Stimulated activated CD4-positive, alpha-beta T cell treated with anti-CD3 and anti-CD28 coated beads, Interleukin-1b, Interleukin-23, amount 100 ng/mL, for 24 hours (primary cell): ENCODE measurements around the gene TNFAIP2.

ENCODE experiments used
- DNase-seq, 4 experiments: peaks; one replicate each; pipeline ENCODE4 v3.0.0-alpha.2; 2020; ENCODE audit warnings: low read depth in 4 of 4, low spot score in 1 of 4

The TNFAIP2 gene

GRCh38 chr14:103121846-103122584 is 1.2 kb upstream of the TNFAIP2 start:
- DNase-seq = no peak

DNA sequence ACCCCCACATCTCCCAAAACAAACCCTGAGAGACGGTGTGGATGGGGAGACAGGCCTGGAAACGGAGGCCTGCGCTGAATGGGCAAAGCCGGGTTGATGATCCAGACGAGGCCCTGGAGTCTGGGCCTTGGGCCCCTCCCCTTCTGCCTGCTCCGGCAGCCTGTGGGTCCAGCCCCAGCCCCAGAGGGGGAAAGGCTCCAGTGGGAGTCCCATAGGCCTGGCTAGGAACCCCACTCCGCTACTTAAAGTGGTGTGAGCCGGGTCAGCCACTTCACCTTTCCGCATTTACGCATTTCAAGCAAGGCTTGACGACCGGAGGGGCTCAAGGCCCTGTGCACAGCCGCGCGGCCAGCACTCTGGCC is 695 bp upstream of the TNFAIP2 start:
- DNase-seq = no peak

DNA sequence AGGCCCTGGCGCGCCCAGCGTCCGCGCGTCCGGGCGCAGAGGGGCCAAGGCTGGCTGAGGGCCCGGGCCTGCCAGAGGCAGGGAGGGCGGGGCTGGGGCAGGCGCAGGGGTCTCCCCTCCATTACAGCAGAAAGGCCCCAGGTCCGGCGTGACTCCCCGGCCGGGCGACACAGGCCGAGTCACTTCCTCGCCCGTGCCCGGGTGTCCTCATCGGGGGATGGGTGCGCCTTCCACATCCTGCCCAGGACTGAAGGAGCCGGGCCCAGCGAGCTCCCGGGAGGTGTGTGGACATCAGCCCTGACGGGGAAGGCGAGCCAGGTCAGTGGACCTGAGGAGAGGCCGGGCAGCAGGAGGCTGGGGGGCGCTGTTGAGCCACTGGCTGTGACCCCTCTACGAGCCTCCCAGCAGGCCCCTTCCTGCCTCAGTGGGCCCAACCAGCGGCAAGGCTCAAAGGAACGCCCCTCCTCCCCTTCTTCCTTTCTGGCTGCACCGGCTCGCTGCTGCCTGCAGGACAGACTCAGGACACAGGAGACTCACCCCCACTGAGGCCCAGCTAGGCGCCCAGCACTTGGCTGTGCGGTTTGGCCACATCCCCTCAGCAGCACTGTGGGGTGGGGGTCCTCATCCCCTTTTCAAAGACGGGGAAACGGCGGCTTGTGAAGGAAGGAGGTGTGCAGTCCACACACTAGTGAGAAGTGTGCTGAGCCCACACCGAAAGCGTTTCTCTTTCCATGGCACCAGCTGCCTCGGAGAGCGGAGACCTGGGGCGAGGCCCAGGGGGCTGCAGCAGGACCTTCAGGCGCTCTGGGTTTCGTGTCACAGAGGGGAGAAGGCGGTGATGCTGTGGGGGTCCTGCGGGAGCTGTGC is 606 bp downstream of the TNFAIP2 start:
- DNase-seq = no peak

DNA sequence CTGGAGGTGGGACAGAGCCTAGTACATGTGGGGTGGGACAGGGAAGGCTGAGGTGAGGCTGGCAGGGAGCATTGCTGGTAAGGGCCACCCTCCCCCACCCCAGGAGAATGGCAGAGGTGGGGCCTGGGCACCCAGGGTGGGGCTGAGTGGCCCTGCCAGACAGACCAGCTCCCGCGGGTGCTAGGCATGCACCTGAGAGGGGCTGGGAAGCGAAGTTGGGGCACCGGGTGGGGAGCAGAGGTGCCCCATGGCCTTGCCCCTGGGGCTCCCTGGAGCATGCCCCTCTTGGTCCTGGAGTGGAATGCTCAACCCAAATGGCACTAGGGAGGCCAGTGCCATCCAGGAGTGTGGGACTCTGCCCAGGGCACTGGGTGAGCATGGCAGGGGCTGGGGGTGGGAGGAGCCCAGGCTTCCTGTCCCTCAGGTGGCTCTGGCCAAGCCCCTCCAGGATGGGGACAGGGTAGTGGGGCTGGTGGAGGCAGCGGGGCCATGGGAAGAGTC is 1.3 kb downstream of the TNFAIP2 start:
- DNase-seq = no peak

DNA sequence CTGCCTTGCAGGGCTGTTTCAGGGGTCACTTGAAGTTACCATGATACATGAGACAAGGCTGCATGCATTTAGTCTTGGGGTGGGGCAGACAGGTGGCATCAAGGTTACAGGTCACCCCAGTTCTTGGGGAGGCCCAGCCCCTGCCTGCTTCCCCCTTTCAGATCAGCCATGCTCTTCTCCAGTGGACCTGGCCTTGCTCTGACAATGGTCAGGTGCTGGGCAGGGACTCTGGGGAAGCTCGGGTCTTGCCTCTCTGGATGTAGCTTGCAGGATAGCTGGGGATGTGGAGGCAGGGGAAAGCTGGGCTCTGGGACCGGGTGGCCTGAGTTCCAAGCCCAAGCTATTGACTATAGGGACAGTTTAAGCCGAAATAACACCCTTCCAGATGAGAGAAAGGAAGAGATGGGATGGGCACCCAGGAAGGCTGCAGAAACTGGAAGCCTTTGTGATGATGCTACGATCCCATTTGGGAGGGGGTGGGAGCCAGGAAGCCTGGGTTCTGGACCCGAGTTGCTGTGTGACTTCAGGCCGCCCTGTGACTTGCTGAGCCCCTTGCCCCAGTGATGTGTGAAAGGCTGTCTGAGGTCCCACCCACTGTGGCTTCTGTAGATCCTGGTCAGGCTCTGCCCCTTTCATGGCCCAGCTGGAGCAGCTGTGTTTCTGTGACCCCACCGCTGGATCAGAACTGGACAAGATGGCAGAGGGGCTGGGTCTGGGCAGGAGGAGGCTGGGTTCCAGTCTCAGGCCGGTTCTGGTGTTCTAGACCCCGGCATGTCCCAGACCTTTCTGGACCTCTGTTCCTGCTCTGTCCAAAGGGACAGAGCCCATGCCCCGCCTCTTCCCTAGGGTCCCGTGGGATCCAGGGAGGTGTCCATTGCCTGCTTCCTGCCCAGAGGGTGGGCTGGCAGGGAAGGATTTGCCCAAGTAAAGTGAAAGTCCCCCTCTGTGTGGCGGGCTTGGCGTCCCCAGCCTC is 2.1 kb downstream of the TNFAIP2 start:
- no peak for DNase-seq

GRCh38 chr14:103126088-103126872 is 3.0 kb downstream of the TNFAIP2 start:
- DNase-seq = no peak

- DNase-seq = no peak
Observed at GRCh38 chr14:103126873-103127304, 3.6 kb downstream of the TNFAIP2 start.

- DNase-seq = no peak
Observed at GRCh38 chr14:103127356-103127755, 4.1 kb downstream of the TNFAIP2 start.

GRCh38 chr14:103127861-103128598 is 4.8 kb downstream of the TNFAIP2 start:
- DNase-seq = no peak

GRCh38 chr14:103128631-103129300 is 5.5 kb downstream of the TNFAIP2 start:
- no peak for DNase-seq

GRCh38 chr14:103129301-103130016 is 6.2 kb downstream of the TNFAIP2 start:
- DNase-seq = no peak

DNA sequence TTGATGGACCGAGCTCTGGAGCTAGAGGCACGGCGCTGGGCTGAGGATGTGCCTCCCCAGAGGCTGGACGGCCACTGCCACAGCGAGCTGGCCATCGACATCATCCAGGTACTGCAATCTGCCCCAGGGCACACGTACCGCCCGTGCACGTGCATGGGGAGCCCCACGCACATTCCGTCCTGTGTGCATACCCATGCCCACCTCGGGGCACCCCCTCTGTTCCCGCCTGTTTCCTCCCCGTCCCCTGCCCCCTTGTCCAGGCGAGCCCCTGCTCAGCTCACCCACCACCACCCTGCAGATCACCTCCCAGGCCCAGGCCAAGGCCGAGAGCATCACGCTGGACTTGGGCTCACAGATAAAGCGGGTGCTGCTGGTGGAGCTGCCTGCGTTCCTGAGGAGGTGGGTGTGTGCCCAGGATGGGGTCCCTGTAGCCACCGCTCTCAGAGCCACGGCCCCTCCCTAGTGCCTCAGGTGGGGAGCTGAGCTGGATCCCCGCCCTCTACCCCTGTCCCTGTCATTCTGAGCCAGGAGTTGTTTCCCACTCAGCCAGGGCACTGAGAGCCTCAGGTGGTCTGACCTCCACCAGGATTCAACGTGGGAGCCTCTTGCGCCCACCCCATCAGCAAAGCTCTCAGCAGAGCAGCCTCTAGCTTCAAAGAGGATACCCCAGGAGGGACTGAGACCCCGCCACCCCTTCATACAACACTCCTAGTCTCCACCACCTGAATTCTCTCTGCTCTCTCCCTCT is 6.9 kb downstream of the TNFAIP2 start:
- no peak for DNase-seq

- DNase-seq = no peak
Observed at GRCh38 chr14:103130965-103131364, 7.7 kb downstream of the TNFAIP2 start.

DNA sequence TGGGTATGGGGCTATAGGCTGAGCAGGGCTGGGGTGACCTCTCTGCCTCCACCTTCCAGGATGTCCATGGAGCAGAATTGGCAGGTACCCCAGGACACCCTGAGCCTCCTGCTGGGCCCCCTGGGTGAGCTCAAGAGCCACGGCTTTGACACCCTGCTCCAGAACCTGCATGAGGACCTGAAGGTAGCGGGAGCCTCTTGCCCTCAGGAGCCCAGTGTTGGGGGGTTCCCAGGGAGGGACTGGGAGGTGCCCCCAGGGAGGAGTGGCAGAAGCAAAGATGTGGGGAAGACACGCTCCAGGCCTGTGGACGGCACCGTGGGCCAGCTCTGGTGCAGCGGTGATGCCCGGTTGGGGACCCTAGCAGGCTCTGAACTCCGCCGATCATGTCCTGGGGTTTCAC is 8.3 kb downstream of the TNFAIP2 start:
- no peak for DNase-seq

- DNase-seq = no peak
Observed at GRCh38 chr14:103132381-103133209, 9.3 kb downstream of the TNFAIP2 start.

GRCh38 chr14:103133210-103134140 is 10.2 kb downstream of the TNFAIP2 start:
- DNase-seq = no peak
